ENCODE measurements around the gene AKAIN1. TPM values are rescaled to one million over a fixed set of nuclear protein-coding genes. Genes with fewer than 3 reads are reported as not detected.
A peak's percentile ranks its signal among the peaks of the same experiment; 100 is the strongest.

The AKAIN1 gene
- total RNA-seq, 1 donor from 2014 or later: not detected

DNA sequence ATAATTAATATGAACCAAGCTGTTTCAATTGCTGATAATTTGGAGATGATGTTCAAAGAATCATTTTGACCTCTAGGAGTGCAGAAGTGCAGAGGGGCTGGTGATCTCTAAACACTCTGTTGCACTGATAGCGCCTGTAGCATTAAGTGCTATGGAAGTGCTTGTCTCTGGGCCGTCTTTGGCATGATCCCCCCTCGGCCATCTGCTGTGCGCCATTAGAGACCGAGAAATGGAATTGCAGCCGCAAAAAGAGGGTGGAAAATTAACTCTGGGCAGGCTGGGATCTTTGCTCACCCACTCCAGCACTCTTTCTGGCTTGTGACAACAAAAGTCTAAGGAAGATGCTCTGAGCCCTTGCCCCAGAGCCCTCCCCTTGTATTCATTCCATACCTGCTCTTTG lies 23.4 kb downstream of the AKAIN1 start:
- no peak for TF ChIP-seq EZH2 (IDR thresholded peaks at IDR 0.05)
- TF ChIP-seq, protein P1, sequence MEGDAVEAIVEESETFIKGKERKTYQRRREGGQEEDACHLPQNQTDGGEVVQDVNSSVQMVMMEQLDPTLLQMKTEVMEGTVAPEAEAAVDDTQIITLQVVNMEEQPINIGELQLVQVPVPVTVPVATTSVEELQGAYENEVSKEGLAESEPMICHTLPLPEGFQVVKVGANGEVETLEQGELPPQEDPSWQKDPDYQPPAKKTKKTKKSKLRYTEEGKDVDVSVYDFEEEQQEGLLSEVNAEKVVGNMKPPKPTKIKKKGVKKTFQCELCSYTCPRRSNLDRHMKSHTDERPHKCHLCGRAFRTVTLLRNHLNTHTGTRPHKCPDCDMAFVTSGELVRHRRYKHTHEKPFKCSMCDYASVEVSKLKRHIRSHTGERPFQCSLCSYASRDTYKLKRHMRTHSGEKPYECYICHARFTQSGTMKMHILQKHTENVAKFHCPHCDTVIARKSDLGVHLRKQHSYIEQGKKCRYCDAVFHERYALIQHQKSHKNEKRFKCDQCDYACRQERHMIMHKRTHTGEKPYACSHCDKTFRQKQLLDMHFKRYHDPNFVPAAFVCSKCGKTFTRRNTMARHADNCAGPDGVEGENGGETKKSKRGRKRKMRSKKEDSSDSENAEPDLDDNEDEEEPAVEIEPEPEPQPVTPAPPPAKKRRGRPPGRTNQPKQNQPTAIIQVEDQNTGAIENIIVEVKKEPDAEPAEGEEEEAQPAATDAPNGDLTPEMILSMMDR (IDR thresholded peaks at IDR 0.05): no peak
- no peak for TF ChIP-seq EZH2phosphoT487 (IDR thresholded peaks at IDR 0.05)
- no peaks in the 10 kb centered on the region for H3K27me3 ChIP-seq
- H2AFZ ChIP-seq (replicated peaks): no peak overlapping the region
- H3K4me1 ChIP-seq: no peaks in the 10 kb centered on the region
- Mint-ChIP-seq H3K4me1 (no peaks in the 10 kb centered on the region), H3K36me3 (no peaks in the 10 kb centered on the region), H3K9me3 (no peaks in the 10 kb centered on the region), H3K4me3 (no peak overlapping the region), H3K27me3 (ENCODE audit: insufficient read depth, low read depth) (peaks cover 3% of the 10 kb centered on the region), H3K27ac (no peak overlapping the region)
- H3K79me2 ChIP-seq (ENCODE audit: low read depth): no peaks in the 10 kb centered on the region
- H3K27ac ChIP-seq: no peak overlapping the region
- no peak overlapping the region for H3K9ac ChIP-seq
- H4K20me1 ChIP-seq (ENCODE audit: low read depth): no peaks in the 10 kb centered on the region
- H3F3A ChIP-seq (ENCODE audit: low read depth): no peaks in the 10 kb centered on the region
- H3K4me2 ChIP-seq: no peak overlapping the region
- no peaks in the 10 kb centered on the region for H3K9me3 ChIP-seq (ENCODE audit: low read depth)
- no peak for DNase-seq (ENCODE audit: low spot score)
- no peaks in the 10 kb centered on the region for H3K36me3 ChIP-seq
- no peak overlapping the region for H3K4me3 ChIP-seq

DNA sequence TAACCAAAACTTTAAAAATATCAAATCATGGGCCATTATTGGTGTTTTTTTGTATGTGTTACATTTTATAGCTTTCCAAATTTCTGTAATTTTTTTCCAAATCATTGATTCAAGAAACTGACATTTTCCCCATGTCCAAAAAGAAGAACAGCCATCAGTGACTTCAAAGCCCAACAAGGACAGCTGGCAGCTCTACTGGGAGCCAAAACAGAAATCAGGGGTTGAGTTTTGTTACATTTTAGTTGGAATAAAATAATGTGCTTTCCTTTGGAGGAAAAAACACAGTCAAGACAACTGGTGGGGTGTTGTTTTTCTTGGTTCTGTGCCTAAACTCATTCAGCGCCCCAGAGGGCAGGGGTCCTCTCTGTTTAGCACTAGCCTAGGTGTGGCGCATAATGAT lies 23.8 kb downstream of the AKAIN1 start:
- Mint-ChIP-seq H3K4me3 (no peak overlapping the region), H3K9me3 (no peaks in the 10 kb centered on the region), H3K27me3 (ENCODE audit: insufficient read depth, low read depth) (peaks cover 3% of the 10 kb centered on the region), H3K4me1 (no peaks in the 10 kb centered on the region), H3K27ac (no peak overlapping the region), H3K36me3 (no peaks in the 10 kb centered on the region)
- Histone ChIP-seq H3K27ac (no peak overlapping the region), H3K4me1 (no peaks in the 10 kb centered on the region), H3K4me2 (no peak overlapping the region), H3K9me3 (ENCODE audit: low read depth) (no peaks in the 10 kb centered on the region), H4K20me1 (ENCODE audit: low read depth) (no peaks in the 10 kb centered on the region), H3K4me3 (no peak overlapping the region), H3K9ac (no peak overlapping the region), H3K79me2 (ENCODE audit: low read depth) (no peaks in the 10 kb centered on the region), H3K36me3 (no peaks in the 10 kb centered on the region), H3F3A (ENCODE audit: low read depth) (no peaks in the 10 kb centered on the region), H2AFZ (replicated peaks) (no peak overlapping the region), H3K27me3 (no peaks in the 10 kb centered on the region)
- no peak for DNase-seq (ENCODE audit: low spot score)
- TF ChIP-seq EZH2 (IDR thresholded peaks at IDR 0.05): no peak
- TF ChIP-seq, protein P1 (IDR thresholded peaks at IDR 0.05): no peak
- no peak for TF ChIP-seq EZH2phosphoT487 (IDR thresholded peaks at IDR 0.05)

DNA sequence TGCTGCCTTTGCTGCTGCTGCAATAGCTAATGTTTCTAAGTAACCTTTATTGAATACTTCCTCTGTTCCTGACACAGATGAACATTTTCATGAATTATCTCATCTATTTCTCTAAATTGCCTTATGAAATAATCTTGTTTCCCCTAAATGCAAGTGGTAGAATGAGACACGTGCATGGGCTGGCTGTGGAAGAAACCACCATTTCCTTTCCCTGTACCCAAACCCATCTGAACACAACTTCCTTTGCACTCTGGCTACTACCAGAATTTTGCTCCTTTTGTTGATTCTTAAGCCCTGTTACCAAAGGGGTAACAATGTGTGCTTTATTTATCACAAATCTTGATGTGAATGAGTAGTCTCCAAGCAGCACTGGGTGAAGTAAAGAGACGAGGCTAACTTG lies 29.2 kb downstream of the AKAIN1 start:
- TF ChIP-seq, protein P1 (IDR thresholded peaks at IDR 0.05): no peak
- TF ChIP-seq EZH2 (IDR thresholded peaks at IDR 0.05) (no peak), EZH2phosphoT487 (IDR thresholded peaks at IDR 0.05) (no peak)
- no peaks in the 10 kb centered on the region for H3K9me3 Mint-ChIP-seq

More for the DNA sequence above, 29.2 kb downstream of the AKAIN1 start:
- Histone ChIP-seq H3K4me2 (no peak overlapping the region), H2AFZ (replicated peaks) (peak overlapping the region; percentile 45), H4K20me1 (ENCODE audit: low read depth) (no peaks in the 10 kb centered on the region), H3K4me1 (no peaks in the 10 kb centered on the region), H3K27me3 (no peaks in the 10 kb centered on the region), H3K27ac (no peak overlapping the region), H3K4me3 (no peak overlapping the region), H3K9me3 (ENCODE audit: low read depth) (no peaks in the 10 kb centered on the region), H3K36me3 (no peaks in the 10 kb centered on the region), H3F3A (ENCODE audit: low read depth) (no peaks in the 10 kb centered on the region), H3K9ac (no peak overlapping the region), H3K79me2 (ENCODE audit: low read depth) (no peaks in the 10 kb centered on the region)
- no peak for DNase-seq (ENCODE audit: low spot score)
- no peaks in the 10 kb centered on the region for H3K36me3 Mint-ChIP-seq
- H3K27me3 Mint-ChIP-seq (ENCODE audit: insufficient read depth, low read depth): peaks cover 3% of the 10 kb centered on the region
- H3K4me3 Mint-ChIP-seq: no peak overlapping the region
- no peaks in the 10 kb centered on the region for H3K4me1 Mint-ChIP-seq
- no peak overlapping the region for H3K27ac Mint-ChIP-seq

All from neural progenitor cell (in vitro differentiated cells).